ENCODE data around the gene PPP1R14B.

Gene PPP1R14B

DNA sequence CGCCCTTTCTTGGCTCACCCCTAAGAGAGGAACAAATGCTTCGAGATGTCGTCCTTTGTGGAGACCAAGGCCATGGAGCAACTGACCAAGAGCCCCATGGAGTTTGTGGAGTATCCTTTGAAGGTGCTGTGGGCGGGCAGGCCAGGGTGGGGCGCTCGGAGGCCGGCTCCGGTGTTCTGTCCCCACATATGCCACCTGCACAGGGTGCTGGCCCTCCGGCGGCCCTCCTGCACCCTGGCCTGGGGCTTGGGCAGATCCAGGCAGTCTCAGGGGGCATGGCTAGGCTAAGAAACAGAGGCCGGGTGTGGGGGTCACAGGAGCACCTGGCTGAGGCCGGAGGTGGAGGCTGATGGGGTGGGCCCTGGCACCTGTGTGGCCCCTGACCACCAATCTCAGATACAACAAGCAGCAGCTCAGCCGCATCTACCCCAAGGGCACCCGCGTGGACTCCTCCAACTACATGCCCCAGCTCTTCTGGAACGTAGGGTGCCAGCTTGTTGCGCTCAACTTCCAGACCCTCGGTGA lies 14.9 kb upstream of the PPP1R14B start:
- TF ChIP-seq CTCF (IDR thresholded peaks at IDR 0.05; ENCODE audit: low read depth, low read length): no peak
- no peak for TF ChIP-seq POLR2A (IDR thresholded peaks at IDR 0.05; ENCODE audit: extremely low read depth, insufficient read length)
- no peak for TF ChIP-seq MYC (IDR thresholded peaks at IDR 0.05; ENCODE audit: low read depth, low read length)
- TF ChIP-seq MAX (IDR thresholded peaks at IDR 0.05; ENCODE audit: low read depth, low read length): no peak

GRCh38 chr11:64260147-64260708 lies 13.5 kb upstream of the PPP1R14B start:
- DNase-seq (ENCODE audit: low read depth): no peak
- TF ChIP-seq CTCF (IDR thresholded peaks at IDR 0.05; ENCODE audit: low read depth, low read length): no peak
- TF ChIP-seq POLR2A (IDR thresholded peaks at IDR 0.05; ENCODE audit: extremely low read depth, insufficient read length): no peak
- TF ChIP-seq MYC (IDR thresholded peaks at IDR 0.05; ENCODE audit: low read depth, low read length): no peak
- no peak for TF ChIP-seq MAX (IDR thresholded peaks at IDR 0.05; ENCODE audit: low read depth, low read length)

More for the DNA sequence above, 14.9 kb upstream of the PPP1R14B start:
- H3K4me3 ChIP-seq (ENCODE audit: low read depth, low read length): no peak overlapping the region
- DNase-seq (ENCODE audit: low read depth): no peak

DNA sequence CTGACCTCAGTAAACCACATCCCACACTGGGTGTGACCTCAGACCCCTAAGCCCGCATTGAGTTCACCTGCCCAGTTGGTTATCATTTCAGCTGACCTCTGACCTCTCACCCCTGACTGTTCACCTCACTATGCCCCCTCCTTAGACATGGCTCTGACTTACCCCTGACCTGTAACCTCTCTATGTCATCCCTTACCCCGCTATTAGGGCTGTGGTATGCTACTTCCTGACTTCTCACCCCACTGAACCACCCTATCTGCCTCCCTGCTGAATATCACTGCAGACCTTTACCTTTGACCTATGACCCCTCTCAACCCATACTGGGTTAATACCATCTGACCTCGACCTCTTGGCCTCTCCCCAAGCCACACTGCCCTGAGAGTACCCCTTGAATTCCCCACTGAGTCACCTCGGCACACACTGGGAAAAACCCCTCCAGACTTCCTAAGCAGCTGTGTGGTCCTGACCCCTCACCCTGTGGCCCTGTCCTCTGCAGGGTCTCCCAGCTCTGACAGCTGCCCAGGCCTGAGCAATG lies 12.9 kb upstream of the PPP1R14B start:
- no peak overlapping the region for H3K4me3 ChIP-seq (ENCODE audit: low read depth, low read length)
- no peak for DNase-seq (ENCODE audit: low read depth)
- TF ChIP-seq MYC (IDR thresholded peaks at IDR 0.05; ENCODE audit: low read depth, low read length) (no peak), CTCF (IDR thresholded peaks at IDR 0.05; ENCODE audit: low read depth, low read length) (no peak), MAX (IDR thresholded peaks at IDR 0.05; ENCODE audit: low read depth, low read length) (no peak), POLR2A (IDR thresholded peaks at IDR 0.05; ENCODE audit: extremely low read depth, insufficient read length) (no peak)

More at GRCh38 chr11:64260147-64260708, 13.5 kb upstream of the PPP1R14B start:
- no peak overlapping the region for H3K4me3 ChIP-seq (ENCODE audit: low read depth, low read length)

- TF ChIP-seq POLR2A (IDR thresholded peaks at IDR 0.05; ENCODE audit: extremely low read depth, insufficient read length): no peak
- no peak for TF ChIP-seq CTCF (IDR thresholded peaks at IDR 0.05; ENCODE audit: low read depth, low read length)
- TF ChIP-seq MYC (IDR thresholded peaks at IDR 0.05; ENCODE audit: low read depth, low read length): no peak
- TF ChIP-seq MAX (IDR thresholded peaks at IDR 0.05; ENCODE audit: low read depth, low read length): no peak
- H3K4me3 ChIP-seq (ENCODE audit: low read depth, low read length): no peak overlapping the region
- DNase-seq (ENCODE audit: low read depth): no peak
These were observed 12.3 kb upstream of the PPP1R14B start for GRCh38 chr11:64258946-64259532.

DNA sequence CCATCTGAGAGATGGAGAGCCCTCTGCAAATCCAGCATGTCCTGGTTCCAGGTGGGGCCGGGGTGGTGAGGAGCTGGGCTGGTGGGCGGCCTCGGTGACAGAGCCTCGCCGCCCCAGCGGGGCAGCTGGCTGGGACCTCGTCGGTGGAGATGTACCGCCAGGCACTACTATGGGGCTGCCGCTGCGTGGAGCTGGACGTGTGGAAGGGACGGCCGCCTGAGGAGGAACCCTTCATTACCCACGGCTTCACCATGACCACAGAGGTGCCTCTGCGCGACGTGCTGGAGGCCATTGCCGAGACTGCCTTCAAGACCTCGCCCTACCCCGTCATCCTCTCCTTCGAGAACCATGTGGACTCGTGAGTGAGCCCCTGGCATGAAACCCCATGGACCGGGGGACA lies 11.6 kb upstream of the PPP1R14B start:
- no peak for DNase-seq (ENCODE audit: low read depth)
- no peak for TF ChIP-seq POLR2A (IDR thresholded peaks at IDR 0.05; ENCODE audit: extremely low read depth, insufficient read length)
- no peak for TF ChIP-seq MYC (IDR thresholded peaks at IDR 0.05; ENCODE audit: low read depth, low read length)
- no peak for TF ChIP-seq MAX (IDR thresholded peaks at IDR 0.05; ENCODE audit: low read depth, low read length)
- no peak for TF ChIP-seq CTCF (IDR thresholded peaks at IDR 0.05; ENCODE audit: low read depth, low read length)

More for the DNA sequence above, 11.6 kb upstream of the PPP1R14B start:
- H3K4me3 ChIP-seq (ENCODE audit: low read depth, low read length): no peak overlapping the region

Measured in NB4 (cell line).